ENCODE measurements around the gene KCND2.
A peak's percentile ranks its signal among the peaks of the same experiment; 100 is the strongest.

KCND2 gene

GRCh38 chr7:120582916-120583315, 309.9 kb downstream of the KCND2 start:
- H3K4me3 ChIP-seq (ENCODE audit: low read length) = no peak overlapping the region
- TF ChIP-seq CTCF (IDR thresholded peaks at IDR 0.05; ENCODE audit: insufficient read depth, low read depth, low read length, missing control alignments) = no peak
- no peak for DNase-seq (ENCODE audit: low read depth)

- no peak overlapping the region for H3K4me3 ChIP-seq (ENCODE audit: low read length)
- peak; percentile 78 for DNase-seq (ENCODE audit: low read depth)
- TF ChIP-seq CTCF (IDR thresholded peaks at IDR 0.05; ENCODE audit: insufficient read depth, low read depth, low read length, missing control alignments) = no peak
Observed at GRCh38 chr7:120583899-120584586, 311.1 kb downstream of the KCND2 start.

- no peak overlapping the region for H3K4me3 ChIP-seq (ENCODE audit: low read length)
- no peak for TF ChIP-seq CTCF (IDR thresholded peaks at IDR 0.05; ENCODE audit: insufficient read depth, low read depth, low read length, missing control alignments)
- DNase-seq (ENCODE audit: low read depth) = no peak
Observed at GRCh38 chr7:120586571-120586970, 313.6 kb downstream of the KCND2 start.

GRCh38 chr7:120587243-120587642, 314.3 kb downstream of the KCND2 start:
- TF ChIP-seq CTCF (IDR thresholded peaks at IDR 0.05; ENCODE audit: insufficient read depth, low read depth, low read length, missing control alignments) = no peak
- no peak overlapping the region for H3K4me3 ChIP-seq (ENCODE audit: low read length)
- DNase-seq (ENCODE audit: low read depth) = no peak

GRCh38 chr7:120588416-120588815, 315.4 kb downstream of the KCND2 start:
- no peak for DNase-seq (ENCODE audit: low read depth)
- no peak overlapping the region for H3K4me3 ChIP-seq (ENCODE audit: low read length)
- TF ChIP-seq CTCF (IDR thresholded peaks at IDR 0.05; ENCODE audit: insufficient read depth, low read depth, low read length, missing control alignments) = no peak

- DNase-seq (ENCODE audit: low read depth) = no peak
- no peak for TF ChIP-seq CTCF (IDR thresholded peaks at IDR 0.05; ENCODE audit: insufficient read depth, low read depth, low read length, missing control alignments)
- H3K4me3 ChIP-seq (ENCODE audit: low read length) = no peak overlapping the region
Observed at GRCh38 chr7:120588862-120589261, 315.9 kb downstream of the KCND2 start.

GRCh38 chr7:120600607-120601006, 327.6 kb downstream of the KCND2 start:
- TF ChIP-seq CTCF (IDR thresholded peaks at IDR 0.05; ENCODE audit: insufficient read depth, low read depth, low read length, missing control alignments) = no peak
- DNase-seq (ENCODE audit: low read depth) = no peak
- no peak overlapping the region for H3K4me3 ChIP-seq (ENCODE audit: low read length)

Measured in epithelial cell of esophagus (primary cell).